NCI-H524 treated with DMSO at 0.1 percent for 48 hours (cell line): ENCODE data around the gene RPE65.
"Not testable (repeated sequence)": the region's sequence is repeated elsewhere in the genome, so short reads cannot be mapped to it uniquely, and the experiment has no call there.

Source experiments
- DNase-seq: peaks from one replicate; lab custom pipeline; 2025; lab: John Stamatoyannopoulos, UW

Gene RPE65

DNA sequence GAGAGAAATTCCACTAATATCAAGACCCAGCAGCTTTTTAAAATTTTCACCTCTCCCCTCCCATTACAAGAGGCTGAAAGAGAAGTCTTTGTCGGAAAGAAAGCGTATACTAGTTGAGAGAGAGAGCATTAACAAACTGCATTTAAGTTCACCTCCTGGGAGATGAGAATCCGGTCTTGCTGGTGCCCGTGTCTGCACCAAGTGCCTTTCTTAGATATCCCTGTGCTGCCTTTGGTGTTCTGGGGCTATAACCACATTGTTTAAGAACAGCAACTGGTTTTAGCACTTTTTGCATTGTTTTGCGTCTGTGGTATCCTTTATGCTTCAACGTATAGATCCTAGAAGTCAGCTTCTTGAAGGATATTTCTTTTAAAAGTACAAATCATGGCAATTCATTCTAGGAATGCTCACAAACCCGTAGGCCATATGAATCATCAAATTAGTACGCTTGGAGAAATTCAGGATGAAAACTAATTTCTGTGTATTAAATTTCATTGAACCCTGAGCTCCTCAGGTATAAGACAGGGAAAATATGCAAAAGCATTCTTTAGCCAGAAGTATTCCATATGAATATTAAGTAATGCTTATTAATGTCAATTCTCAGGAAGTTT, 3.4 kb upstream of the RPE65 start:
- no peak for DNase-seq

GRCh38 chr1:68448365-68448764, 1.4 kb downstream of the RPE65 start:
- DNase-seq, result no peak

DNA sequence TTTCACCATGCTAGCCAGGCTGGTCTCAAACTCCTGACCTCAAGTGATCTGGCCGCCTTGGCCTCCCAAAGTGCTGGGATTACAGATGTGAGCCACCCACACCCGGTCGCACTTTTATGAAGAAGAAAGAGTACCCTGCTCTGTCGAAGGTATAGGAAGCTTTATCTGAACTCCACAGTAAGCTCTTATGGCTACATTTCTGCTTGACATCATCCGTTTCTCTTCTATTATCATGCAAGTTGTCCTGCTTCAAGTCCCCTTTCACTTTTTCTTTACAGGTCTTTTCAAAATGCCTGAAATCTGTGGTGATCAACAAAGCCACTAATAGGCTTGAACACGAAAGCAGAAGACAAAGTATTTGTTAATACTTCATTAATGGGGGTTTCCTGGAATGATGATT, 4.0 kb downstream of the RPE65 start:
- no peak for DNase-seq

DNA sequence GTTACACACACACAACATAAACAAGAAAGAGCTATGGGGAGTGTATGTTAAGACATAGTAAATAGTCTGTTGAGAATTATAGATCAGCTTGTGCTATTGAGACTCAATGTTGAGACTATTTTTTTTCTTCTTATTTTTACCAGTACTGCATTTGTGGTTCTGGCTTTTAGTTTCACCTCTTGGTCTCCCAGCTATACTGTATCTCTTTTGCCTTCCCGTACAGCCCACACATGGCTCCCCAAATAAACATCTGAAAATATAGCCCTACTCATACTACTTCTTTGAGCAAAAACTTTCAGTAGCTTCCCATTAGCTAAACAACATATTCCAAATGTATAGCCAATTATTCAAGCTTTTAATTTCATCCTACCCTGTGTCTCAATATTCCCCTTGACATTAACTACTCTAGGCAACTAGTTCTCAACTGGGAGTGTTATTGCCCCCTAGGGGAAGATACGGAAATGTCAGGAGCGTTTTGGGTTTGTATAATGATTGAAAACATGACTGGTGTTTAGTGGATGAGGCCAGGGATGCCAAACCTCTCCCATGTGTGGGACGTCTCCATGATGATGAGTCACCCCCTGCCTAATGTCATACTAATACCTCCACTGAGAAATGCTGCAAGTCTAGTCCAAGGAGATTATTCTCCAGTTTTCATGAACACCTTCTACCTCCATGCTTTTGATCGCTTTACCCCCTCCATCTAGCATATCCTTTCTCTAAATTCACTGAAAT, 6.8 kb downstream of the RPE65 start:
- DNase-seq, result no peak

DNA sequence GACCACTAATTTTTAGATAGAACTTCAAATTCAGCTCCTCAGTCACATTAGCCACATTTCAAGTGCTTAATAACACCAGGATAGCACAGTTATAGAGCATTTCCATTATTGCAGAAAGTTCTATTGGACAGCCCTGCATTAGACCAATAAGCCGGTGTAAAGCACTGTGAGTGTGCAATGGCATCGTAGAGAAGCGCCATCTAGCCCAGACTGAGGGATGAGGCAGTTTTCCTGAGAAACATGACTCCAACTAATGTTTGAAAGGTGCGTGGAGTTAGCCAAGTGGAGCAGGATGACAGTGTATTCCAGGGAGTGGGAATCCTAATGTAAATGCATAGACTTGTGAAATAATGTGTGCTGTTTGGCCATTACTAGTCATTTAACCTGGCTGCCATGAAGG, 7.7 kb downstream of the RPE65 start:
- no peak for DNase-seq

DNA sequence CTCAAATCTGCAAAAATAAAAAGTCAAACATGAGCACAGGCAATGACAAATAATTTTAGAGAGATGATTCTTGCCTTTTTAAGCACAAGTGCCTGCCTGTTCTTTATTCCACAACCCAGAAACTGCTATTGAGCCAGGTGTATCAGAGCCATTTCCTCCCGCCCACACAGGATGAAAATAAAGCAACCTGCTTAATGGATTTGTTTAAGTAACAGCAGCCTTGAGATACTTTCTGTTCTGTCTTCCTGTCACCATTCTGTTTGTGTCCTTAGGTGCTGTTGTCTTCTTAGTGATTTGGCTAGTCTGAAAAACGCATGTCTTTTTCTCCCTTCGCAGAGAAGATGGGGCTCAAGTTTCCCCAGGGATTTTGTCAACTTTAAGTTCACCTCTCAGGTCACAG, 11.4 kb downstream of the RPE65 start:
- DNase-seq, result no peak

- DNase-seq, result no peak
Measured at GRCh38 chr1:68433395-68433794, 16.4 kb downstream of the RPE65 start.

DNA sequence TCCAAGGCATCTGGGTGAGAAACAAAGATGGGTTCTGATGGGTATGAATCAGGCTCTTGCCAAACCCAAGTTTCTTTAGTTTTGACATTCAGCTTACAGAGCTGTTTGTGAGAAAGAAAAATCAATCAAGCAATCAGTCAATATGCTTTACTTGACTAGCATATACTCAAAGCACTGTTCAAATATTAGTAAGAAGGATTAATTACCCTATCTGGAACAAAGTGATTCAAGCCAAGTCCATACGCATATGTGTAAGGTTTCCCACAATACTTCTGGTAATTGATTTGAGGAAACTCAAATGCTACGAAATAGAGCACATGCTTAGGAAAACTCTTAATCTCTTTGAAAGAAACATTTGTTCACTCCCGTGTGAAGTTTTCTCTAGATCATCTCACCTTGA, 18.7 kb downstream of the RPE65 start:
- DNase-seq, result no peak

DNA sequence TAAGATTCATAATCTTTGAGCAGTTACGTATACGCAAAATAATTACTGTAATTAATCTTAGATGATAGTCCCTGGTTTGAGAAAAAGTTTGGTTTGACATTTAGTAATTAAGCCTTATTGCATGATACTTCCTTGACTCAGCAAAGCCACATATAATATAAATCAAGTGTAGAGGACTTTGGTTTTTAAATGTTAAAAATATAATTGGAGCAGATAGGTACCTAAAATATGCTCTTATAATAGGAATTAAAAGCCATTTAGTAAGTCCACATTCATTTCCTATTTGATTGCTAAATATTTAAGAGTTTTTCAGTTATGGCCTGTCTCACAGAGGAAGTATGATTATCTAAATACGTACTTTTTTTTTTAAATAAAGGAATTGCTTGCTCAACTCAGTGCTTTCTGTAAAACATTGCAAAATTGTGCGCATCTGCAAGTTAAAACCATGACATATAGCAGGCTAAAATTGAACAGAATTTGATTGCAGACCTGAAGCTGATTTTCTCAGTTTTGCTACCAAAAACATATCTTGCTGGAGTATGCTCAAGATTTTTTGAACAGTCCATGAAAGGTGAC, 20.4 kb downstream of the RPE65 start:
- no peak for DNase-seq

DNA sequence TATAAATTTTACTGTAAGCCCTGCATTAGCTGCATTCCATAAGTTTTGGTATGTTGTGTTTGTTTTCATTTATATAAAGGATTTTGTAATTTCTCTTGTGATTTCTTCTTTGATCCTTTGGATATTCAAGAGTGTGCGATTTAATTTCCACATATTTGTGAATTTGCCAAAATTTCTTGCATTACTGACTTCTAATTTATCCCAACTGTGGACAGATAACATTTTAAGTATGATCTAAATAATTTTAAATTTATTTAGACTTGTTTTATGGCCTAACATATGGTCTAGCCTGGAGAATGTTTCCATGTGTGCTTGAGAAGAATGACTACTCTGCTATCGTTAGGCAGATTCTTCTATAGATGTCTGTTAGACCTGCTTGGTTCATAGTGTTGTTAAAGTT, 23.2 kb downstream of the RPE65 start:
- no peak for DNase-seq

GRCh38 chr1:68421350-68421749, 28.4 kb downstream of the RPE65 start:
- no peak for DNase-seq

DNA sequence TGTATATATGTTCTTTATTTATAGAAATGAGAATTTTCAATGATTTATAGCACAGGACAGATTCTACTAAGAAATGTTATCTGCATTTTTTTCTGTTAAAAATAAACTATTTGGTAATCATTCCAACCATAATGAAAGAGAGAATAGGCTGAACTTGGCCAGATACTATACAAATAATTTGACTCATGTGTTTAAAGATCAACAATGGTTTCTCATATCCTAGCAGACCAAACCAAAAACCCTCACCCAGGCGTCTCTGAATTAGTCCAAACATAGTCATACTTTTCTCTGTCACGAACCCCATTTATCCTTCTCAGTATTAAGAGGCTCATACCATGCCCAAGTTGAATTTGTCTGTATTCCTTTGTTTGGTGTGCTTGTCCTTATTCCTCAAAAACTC, 40.3 kb downstream of the RPE65 start:
- no peak for DNase-seq

GRCh38 chr1:68401506-68401905, 48.2 kb downstream of the RPE65 start:
- DNase-seq, result no peak

DNA sequence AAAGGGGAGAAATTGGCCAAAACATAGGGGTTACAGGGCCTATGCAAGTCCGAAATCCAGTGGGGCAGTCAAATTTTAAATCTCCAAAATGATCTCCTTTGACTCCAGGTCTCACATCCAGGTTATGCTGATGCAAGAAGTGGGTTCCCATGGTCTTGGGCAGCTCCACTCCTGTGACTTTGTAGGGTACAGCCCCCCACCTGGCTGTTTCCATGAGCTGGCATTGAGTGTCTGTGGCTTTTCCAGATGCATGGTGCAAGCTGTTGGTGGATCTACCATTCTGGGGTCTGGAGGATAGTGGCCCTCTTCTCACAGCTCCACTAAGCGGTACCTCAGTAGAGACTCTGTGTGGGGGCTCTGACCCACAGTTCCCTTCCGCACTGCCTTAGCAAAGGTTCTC, 54.2 kb downstream of the RPE65 start:
- DNase-seq, result not testable (repeated sequence)

DNA sequence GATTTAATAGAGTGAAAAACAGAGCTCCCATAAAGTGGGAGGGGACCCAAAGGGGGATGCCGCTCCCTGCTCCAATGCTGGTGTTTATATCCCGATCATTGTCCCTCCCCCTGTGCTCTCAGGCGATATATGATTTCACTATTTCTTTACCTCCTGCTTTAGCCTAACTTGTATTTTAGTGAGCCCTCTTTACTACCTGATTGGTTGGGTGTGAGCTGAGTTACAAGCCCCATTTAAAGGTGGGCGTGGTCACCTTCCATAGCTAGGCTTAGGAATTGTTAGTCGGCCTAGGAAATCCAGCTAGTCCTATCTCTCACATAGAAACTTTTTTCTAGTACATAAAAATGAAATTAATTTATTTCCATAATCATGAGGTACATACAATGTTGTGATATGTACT, 57.3 kb downstream of the RPE65 start:
- DNase-seq, result not testable (repeated sequence)

- not testable (repeated sequence) for DNase-seq
Measured at GRCh38 chr1:68385798-68386524, 63.8 kb downstream of the RPE65 start.

DNA sequence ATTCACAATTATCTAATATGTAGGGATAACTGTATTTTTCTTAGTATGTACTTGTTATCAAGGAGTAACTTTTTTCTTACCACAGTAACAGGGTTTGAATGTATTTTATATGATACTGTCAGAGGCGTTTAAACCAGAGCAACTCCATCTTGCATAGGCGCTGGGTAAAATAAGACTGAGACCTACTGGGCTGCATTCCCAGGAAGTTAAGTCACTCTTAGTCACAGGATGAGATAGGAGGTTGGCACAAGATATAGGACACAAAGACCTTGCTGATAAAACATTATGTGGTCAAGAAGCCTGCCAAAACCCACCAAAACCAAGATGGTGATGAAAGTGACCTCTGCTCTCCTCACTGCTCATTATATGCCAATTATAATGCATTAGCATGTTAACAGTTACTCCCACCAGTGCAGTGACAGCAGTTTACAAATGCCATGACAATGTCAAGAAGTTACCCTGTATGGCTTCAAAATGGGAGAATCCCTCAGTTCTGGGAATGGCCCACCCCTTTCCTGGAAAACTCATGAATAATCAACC, 64.8 kb downstream of the RPE65 start:
- no peak for DNase-seq

GRCh38 chr1:68384321-68384813, 65.4 kb downstream of the RPE65 start:
- no peak for DNase-seq

DNA sequence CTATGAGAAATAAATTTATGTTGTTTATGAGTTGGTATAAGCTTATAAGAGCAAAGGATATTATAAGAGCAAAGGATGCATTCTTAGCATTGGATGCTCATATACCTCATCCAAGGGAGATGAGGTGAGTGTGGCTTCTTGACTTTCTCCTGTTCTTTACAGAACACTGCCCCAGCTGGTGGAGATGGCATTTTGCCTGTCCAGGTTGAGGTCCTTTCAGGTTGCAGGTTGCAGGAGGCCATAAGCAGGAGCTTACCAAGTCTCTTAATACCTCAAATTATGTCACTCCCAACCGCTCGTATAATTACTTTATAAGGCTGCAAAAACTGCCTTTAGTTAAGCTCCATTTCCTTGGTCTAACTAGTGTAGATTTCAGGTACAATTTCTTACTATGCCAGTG, 66.7 kb downstream of the RPE65 start:
- no peak for DNase-seq

GRCh38 chr1:68379085-68379478, 70.7 kb downstream of the RPE65 start:
- DNase-seq, result no peak
